ENCODE measurements around the gene PARP9. TPM values are rescaled to one million over a fixed set of nuclear protein-coding genes. Genes with fewer than 3 reads are reported as not detected.

PARP9 gene
- total RNA-seq, 1 donor from 2014 or later: 1.0 TPM

GRCh38 chr3:122555275-122556071 lies 8.6 kb downstream of the PARP9 start:
- no peaks in the 10 kb centered on the region for H3K9me3 Mint-ChIP-seq
- TF ChIP-seq CTCF (IDR thresholded peaks at IDR 0.05) (no peak), EZH2 (IDR thresholded peaks at IDR 0.05) (no peak), EZH2phosphoT487 (IDR thresholded peaks at IDR 0.05) (no peak)
- Histone ChIP-seq H3F3A (ENCODE audit: low read depth) (no peaks in the 10 kb centered on the region), H3K4me1 (no peaks in the 10 kb centered on the region), H2AFZ (replicated peaks) (no peak overlapping the region), H3K9me3 (ENCODE audit: low read depth) (no peaks in the 10 kb centered on the region), H4K20me1 (ENCODE audit: low read depth) (no peaks in the 10 kb centered on the region), H3K79me2 (ENCODE audit: low read depth) (no peaks in the 10 kb centered on the region), H3K36me3 (no peaks in the 10 kb centered on the region), H3K4me2 (no peak overlapping the region), H3K27me3 (no peaks in the 10 kb centered on the region), H3K4me3 (no peak overlapping the region), H3K9ac (no peak overlapping the region), H3K27ac (no peak overlapping the region)
- H3K27me3 Mint-ChIP-seq (ENCODE audit: insufficient read depth, low read depth): peaks cover 2% of the 10 kb centered on the region
- H3K4me3 Mint-ChIP-seq: no peak overlapping the region
- DNase-seq (ENCODE audit: low spot score): no peak
- no peaks in the 10 kb centered on the region for H3K4me1 Mint-ChIP-seq
- H3K27ac Mint-ChIP-seq: no peak overlapping the region
- H3K36me3 Mint-ChIP-seq: no peaks in the 10 kb centered on the region

- TF ChIP-seq EZH2 (IDR thresholded peaks at IDR 0.05) (no peak), CTCF (IDR thresholded peaks at IDR 0.05) (no peak), EZH2phosphoT487 (IDR thresholded peaks at IDR 0.05) (no peak)
- Mint-ChIP-seq H3K36me3 (no peaks in the 10 kb centered on the region), H3K27me3 (ENCODE audit: insufficient read depth, low read depth) (peaks cover 5% of the 10 kb centered on the region), H3K4me1 (no peaks in the 10 kb centered on the region), H3K9me3 (no peaks in the 10 kb centered on the region), H3K4me3 (no peak overlapping the region), H3K27ac (no peak overlapping the region)
- no peaks in the 10 kb centered on the region for H3K36me3 ChIP-seq
- no peak overlapping the region for H3K9ac ChIP-seq
- H3F3A ChIP-seq (ENCODE audit: low read depth): no peaks in the 10 kb centered on the region
- no peak overlapping the region for H2AFZ ChIP-seq (replicated peaks)
- no peak overlapping the region for H3K4me2 ChIP-seq
- H3K79me2 ChIP-seq (ENCODE audit: low read depth): no peaks in the 10 kb centered on the region
- no peaks in the 10 kb centered on the region for H4K20me1 ChIP-seq (ENCODE audit: low read depth)
- no peak overlapping the region for H3K27ac ChIP-seq
- no peak overlapping the region for H3K4me3 ChIP-seq
- no peaks in the 10 kb centered on the region for H3K9me3 ChIP-seq (ENCODE audit: low read depth)
- no peaks in the 10 kb centered on the region for H3K27me3 ChIP-seq
- H3K4me1 ChIP-seq: no peaks in the 10 kb centered on the region
- no peak for DNase-seq (ENCODE audit: low spot score)
Measured at GRCh38 chr3:122553171-122553570, 10.9 kb downstream of the PARP9 start.

- Histone ChIP-seq H4K20me1 (ENCODE audit: low read depth) (no peaks in the 10 kb centered on the region), H3K27me3 (no peaks in the 10 kb centered on the region), H3K36me3 (no peaks in the 10 kb centered on the region), H3K9me3 (ENCODE audit: low read depth) (no peaks in the 10 kb centered on the region), H3K9ac (no peak overlapping the region), H3K79me2 (ENCODE audit: low read depth) (no peaks in the 10 kb centered on the region), H2AFZ (replicated peaks) (no peak overlapping the region), H3K27ac (no peak overlapping the region), H3K4me1 (no peaks in the 10 kb centered on the region), H3F3A (ENCODE audit: low read depth) (no peaks in the 10 kb centered on the region), H3K4me2 (no peak overlapping the region), H3K4me3 (no peak overlapping the region)
- H3K27me3 Mint-ChIP-seq (ENCODE audit: insufficient read depth, low read depth): peaks cover 3% of the 10 kb centered on the region
- H3K27ac Mint-ChIP-seq: no peak overlapping the region
- no peaks in the 10 kb centered on the region for H3K9me3 Mint-ChIP-seq
- no peaks in the 10 kb centered on the region for H3K4me1 Mint-ChIP-seq
- TF ChIP-seq CTCF (IDR thresholded peaks at IDR 0.05): no peak
- no peak for TF ChIP-seq EZH2phosphoT487 (IDR thresholded peaks at IDR 0.05)
- TF ChIP-seq EZH2 (IDR thresholded peaks at IDR 0.05): no peak
- H3K36me3 Mint-ChIP-seq: no peaks in the 10 kb centered on the region
- H3K4me3 Mint-ChIP-seq: no peak overlapping the region
- DNase-seq (ENCODE audit: low spot score): no peak
Measured at GRCh38 chr3:122548619-122549018, 15.5 kb downstream of the PARP9 start.

Measured in neural progenitor cell (in vitro differentiated cells).